Neural progenitor cell (in vitro differentiated cells): ENCODE data around the gene TRIL.

ENCODE experiments used
- EZH2 ChIP-seq: fragments of 200-600 bp; sonication (generic); IDR thresholded peaks from 2 replicates; pipeline ENCODE4 v1.6.1; 2017; ENCODE audit warnings: antibody characterized with exemption, mild to moderate bottlenecking, moderate library complexity
- EZH2phosphoT487 ChIP-seq: fragments of 200-600 bp; sonication (generic); IDR thresholded peaks from 2 replicates; pipeline ENCODE4 v1.6.1; 2017; ENCODE audit warnings: antibody characterized with exemption
- TF ChIP-seq, protein P1 (sequence below): fragments of 200-600 bp; sonication (generic); IDR thresholded peaks from 2 replicates; pipeline ENCODE4 v1.5.1; 2017; ENCODE audit warnings: antibody characterized with exemption, mild to moderate bottlenecking

DNA sequence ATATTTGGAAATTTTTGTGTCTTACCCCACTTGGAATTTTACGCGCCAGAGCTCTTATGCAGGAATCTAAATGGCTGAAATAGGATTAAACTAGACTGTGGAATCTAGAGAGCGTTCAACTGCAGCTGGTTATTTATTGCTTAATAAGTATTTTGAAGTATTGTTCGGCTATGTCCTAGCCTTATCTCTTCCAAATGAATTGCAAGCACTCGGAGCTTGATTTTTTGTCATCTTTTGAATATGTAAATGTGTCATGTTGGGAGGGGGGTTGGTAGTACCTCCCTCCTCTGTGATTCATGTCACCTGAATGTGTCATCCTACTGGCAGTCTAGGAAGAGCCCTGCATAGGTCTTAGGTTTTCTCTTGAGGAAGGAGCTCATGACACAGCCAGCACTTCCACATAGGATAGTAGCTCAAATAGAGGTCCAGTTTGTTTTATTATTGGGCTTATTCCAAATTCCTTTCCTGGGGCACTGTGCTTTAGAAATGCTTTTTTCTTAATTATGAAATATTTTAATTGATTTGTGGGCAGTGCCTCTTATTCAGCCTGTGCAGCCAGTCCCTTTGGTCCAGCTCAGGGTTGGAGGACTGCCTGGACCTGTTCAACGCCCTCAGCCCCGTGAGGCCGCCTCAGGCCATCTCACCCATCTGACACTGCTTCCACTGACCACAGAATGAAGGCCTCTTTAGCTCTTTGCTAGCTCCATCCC is 22.5 kb upstream of the TRIL start:
- TF ChIP-seq, protein P1, sequence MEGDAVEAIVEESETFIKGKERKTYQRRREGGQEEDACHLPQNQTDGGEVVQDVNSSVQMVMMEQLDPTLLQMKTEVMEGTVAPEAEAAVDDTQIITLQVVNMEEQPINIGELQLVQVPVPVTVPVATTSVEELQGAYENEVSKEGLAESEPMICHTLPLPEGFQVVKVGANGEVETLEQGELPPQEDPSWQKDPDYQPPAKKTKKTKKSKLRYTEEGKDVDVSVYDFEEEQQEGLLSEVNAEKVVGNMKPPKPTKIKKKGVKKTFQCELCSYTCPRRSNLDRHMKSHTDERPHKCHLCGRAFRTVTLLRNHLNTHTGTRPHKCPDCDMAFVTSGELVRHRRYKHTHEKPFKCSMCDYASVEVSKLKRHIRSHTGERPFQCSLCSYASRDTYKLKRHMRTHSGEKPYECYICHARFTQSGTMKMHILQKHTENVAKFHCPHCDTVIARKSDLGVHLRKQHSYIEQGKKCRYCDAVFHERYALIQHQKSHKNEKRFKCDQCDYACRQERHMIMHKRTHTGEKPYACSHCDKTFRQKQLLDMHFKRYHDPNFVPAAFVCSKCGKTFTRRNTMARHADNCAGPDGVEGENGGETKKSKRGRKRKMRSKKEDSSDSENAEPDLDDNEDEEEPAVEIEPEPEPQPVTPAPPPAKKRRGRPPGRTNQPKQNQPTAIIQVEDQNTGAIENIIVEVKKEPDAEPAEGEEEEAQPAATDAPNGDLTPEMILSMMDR: no peak
- TF ChIP-seq EZH2 (no peak), EZH2phosphoT487 (no peak)
